ENCODE results near the gene PRPSAP2.

Gene PRPSAP2

GRCh38 chr17:18910326-18910725 lies 52.4 kb downstream of the PRPSAP2 start:
- POLR2A ChIA-PET = no interaction called here
- CTCF ChIA-PET = no interaction called here
- no peak for DNase-seq (ENCODE audit: extremely low spot score)
- no peak for TF ChIP-seq CTCF (IDR thresholded peaks at IDR 0.05; ENCODE audit: control extremely low read depth, extremely low read depth, low read depth, missing control alignments)

GRCh38 chr17:18910881-18911280 lies 53.0 kb downstream of the PRPSAP2 start:
- no peak for DNase-seq (ENCODE audit: extremely low spot score)

GRCh38 chr17:18916816-18917500 lies 59.0 kb downstream of the PRPSAP2 start:
- no peak for DNase-seq (ENCODE audit: extremely low spot score)
- CTCF ChIA-PET = interaction anchor here (1.3 kb wide), 1 partner anchor 18 kb away, joined by 3 read pairs; no protein-coding TSS in a partner anchor
- no peak for TF ChIP-seq CTCF (IDR thresholded peaks at IDR 0.05; ENCODE audit: control extremely low read depth, extremely low read depth, low read depth, missing control alignments)
- POLR2A ChIA-PET = no interaction called here

More at GRCh38 chr17:18910881-18911280, 53.0 kb downstream of the PRPSAP2 start:
- ChIA-PET CTCF (no interaction called here), POLR2A (no interaction called here)
- TF ChIP-seq CTCF (IDR thresholded peaks at IDR 0.05; ENCODE audit: control extremely low read depth, extremely low read depth, low read depth, missing control alignments) = no peak

DNA sequence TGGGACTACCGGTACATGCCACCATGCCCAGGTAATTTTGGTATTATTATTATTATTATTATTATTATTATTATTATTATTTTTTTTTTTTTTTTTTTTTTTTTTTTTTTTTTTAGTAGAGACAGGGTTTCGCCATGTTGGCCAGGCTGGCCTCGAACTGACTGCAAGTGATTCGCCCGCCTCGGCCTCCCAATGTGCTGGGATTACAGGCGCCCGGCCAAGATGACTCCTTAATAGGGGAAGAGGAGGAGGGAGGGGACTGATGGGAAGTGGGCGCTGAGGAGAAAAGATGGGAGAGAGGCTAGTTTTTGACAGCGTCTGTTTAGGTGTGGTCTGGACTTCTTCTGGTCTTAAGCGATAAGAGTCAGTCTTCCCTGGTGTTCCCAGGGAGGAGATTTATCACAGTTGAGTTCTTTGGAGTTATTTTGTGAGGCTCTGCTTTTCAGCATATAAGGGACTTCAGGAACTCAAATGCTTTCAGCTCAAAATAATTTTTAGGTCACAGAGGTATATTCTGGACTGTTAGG lies 59.6 kb downstream of the PRPSAP2 start:
- no peak for DNase-seq (ENCODE audit: extremely low spot score)
- ChIA-PET CTCF (no interaction called here), POLR2A (no interaction called here)
- no peak for TF ChIP-seq CTCF (IDR thresholded peaks at IDR 0.05; ENCODE audit: control extremely low read depth, extremely low read depth, low read depth, missing control alignments)

GRCh38 chr17:18919963-18920362 lies 62.0 kb downstream of the PRPSAP2 start:
- CTCF ChIA-PET = no interaction called here
- TF ChIP-seq CTCF (IDR thresholded peaks at IDR 0.05; ENCODE audit: control extremely low read depth, extremely low read depth, low read depth, missing control alignments) = no peak
- no peak for DNase-seq (ENCODE audit: extremely low spot score)
- POLR2A ChIA-PET = no interaction called here

DNA sequence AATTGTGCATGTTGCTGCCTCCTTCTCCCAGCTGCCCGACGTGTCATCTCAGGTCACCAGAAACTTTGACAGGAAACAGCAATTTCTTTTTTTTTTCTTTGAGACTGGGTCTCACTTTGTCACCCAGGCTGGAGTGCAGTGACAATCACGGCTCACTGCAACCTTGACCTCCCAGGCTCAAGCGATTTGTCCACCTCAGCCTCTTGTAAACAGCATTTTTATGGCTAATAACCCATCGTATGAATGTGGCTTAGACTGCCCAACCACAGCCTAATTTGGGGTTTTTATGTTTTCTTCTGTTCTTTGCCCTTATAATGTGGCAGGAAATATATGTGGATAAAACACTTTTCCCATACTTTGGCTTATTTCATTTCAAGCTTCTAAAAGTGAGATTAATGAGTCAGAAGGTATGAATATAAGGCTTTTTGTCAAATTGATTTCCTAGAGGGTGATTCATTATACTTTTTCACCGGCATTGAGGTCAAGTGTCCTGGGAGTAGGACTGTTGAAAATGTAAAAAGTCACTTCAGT lies 63.0 kb downstream of the PRPSAP2 start:
- CTCF ChIA-PET = interaction anchor here (0.7 kb wide), 1 partner anchor 67 kb away, joined by 3 read pairs; no protein-coding TSS in a partner anchor
- no peak for DNase-seq (ENCODE audit: extremely low spot score)
- no peak for TF ChIP-seq CTCF (IDR thresholded peaks at IDR 0.05; ENCODE audit: control extremely low read depth, extremely low read depth, low read depth, missing control alignments)
- POLR2A ChIA-PET = no interaction called here
